ENCODE measurements around the gene FXYD3.

DNA sequence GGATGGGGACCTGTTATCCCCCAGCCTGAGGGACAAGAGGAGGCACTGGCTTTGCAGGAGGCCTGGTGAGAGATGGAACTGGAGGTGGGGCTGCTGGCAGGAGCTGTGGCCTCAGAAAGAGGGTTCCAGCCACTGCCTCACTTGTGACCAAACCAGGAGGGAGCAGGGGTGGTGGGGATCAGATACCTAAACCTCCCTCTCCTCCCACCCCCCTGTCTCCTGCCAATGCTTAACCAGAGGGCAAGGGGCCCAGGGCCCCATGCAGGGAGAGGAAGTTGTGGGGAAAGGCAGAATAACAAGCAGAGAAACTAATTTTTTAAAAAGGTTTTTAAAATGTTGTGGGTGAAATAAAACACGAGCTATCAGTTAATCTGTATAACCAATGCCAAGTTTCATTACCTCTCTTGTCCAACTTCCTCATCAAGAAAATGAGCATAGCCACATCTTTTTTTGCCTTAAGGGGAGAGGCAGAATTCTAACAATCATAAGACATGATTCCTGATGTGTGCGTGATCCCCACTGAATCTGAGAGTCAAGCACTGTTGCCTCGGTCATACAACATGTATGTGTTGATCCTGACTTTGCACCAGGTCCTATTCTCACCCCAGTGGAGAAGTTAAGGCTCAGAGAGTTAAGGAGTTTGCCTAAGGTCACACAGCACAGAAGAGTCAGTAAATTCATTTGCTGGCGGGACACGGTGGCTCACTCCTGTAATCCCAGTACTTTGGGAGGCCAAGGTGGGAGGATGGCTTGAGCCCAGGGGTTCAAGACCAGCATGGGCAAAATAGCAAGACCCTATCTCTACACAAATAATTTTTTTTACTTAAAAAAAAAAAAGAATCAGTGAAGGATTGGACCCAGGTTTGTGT is 51.9 kb downstream of the FXYD3 start:
- TF ChIP-seq, protein P1, sequence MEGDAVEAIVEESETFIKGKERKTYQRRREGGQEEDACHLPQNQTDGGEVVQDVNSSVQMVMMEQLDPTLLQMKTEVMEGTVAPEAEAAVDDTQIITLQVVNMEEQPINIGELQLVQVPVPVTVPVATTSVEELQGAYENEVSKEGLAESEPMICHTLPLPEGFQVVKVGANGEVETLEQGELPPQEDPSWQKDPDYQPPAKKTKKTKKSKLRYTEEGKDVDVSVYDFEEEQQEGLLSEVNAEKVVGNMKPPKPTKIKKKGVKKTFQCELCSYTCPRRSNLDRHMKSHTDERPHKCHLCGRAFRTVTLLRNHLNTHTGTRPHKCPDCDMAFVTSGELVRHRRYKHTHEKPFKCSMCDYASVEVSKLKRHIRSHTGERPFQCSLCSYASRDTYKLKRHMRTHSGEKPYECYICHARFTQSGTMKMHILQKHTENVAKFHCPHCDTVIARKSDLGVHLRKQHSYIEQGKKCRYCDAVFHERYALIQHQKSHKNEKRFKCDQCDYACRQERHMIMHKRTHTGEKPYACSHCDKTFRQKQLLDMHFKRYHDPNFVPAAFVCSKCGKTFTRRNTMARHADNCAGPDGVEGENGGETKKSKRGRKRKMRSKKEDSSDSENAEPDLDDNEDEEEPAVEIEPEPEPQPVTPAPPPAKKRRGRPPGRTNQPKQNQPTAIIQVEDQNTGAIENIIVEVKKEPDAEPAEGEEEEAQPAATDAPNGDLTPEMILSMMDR (IDR thresholded peaks at IDR 0.05; ENCODE audit: poor library complexity, severe bottlenecking) = no peak
- TF ChIP-seq RAD21 (conservative IDR thresholded peaks at IDR 0.05) = no peak
- no peak for TF ChIP-seq POLR2AphosphoS5 (IDR thresholded peaks at IDR 0.05)
- no peak for TF ChIP-seq EP300 (conservative IDR thresholded peaks at IDR 0.05; ENCODE audit: poor library complexity, severe bottlenecking)
- no peak for TF ChIP-seq EZH2 (IDR thresholded peaks at IDR 0.05; ENCODE audit: borderline replicate concordance, insufficient read depth, low read length, poor library complexity, severe bottlenecking)
- no peak for TF ChIP-seq MXI1 (conservative IDR thresholded peaks at IDR 0.05; ENCODE audit: poor library complexity, severe bottlenecking)
- no peak for TF ChIP-seq SMC3 (conservative IDR thresholded peaks at IDR 0.05; ENCODE audit: poor library complexity)
- no peak for TF ChIP-seq TAF1 (IDR thresholded peaks at IDR 0.05; ENCODE audit: low read depth)
